Left lung (tissue), 10 donors: ENCODE data around the gene TRIM28. TPM values are rescaled to one million over a fixed set of nuclear protein-coding genes. Genes with fewer than 3 reads are reported as not detected.
A peak's percentile ranks its signal among the peaks of the same experiment; 100 is the strongest.

Source experiments
- ATAC-seq: fragments of 200-7000 bp; cut with Tn5 transposase; one replicate; pipeline ENCODE4 v1.9.1; 2020; ENCODE audit warnings: moderate library complexity
- DNase-seq, 4 donors: peaks; one replicate each; pipeline ENCODE4 v3.0.0-alpha.2; 2013 to 2020
- H3K27ac ChIP-seq, 2 donors: fragments of 200-600 bp; sonication (generic) in 1 of 2; one replicate each; pipeline versions ENCODE4 v1.5.0 to v1.8.0; 2020 to 2021
- H3K27me3 ChIP-seq, 2 donors: fragments of 200-600 bp; sonication (generic) in 1 of 2; one replicate each; pipeline versions ENCODE4 v1.5.0 to v1.8.0; 2020 to 2021
- H3K36me3 ChIP-seq, 2 donors: fragments of 200-600 bp; sonication (generic) in 1 of 2; one replicate each; pipeline versions ENCODE4 v1.5.0 to v1.8.0; 2020 to 2021
- H3K4me1 ChIP-seq, 2 donors: fragments of 200-600 bp; one replicate each; pipeline ENCODE4 v1.8.0; 2021
- H3K4me3 ChIP-seq, 2 donors: fragments of 200-600 bp; sonication (generic) in 1 of 2; one replicate each; pipeline versions ENCODE4 v1.5.0 to v1.8.0; 2020 to 2021; ENCODE audit warnings: mild to moderate bottlenecking in 1 of 2
- H3K9me3 ChIP-seq, 2 donors: fragments of 200-600 bp; sonication (generic) in 1 of 2; one replicate each; pipeline versions ENCODE4 v1.5.0 to v1.8.0; 2020 to 2021
- intact Hi-C, 2 donors: fragments of 100-400 bp; cut with DNase I; formaldehyde crosslinking; loops; one replicate each; pipeline versions ENCODE4 v1.11.2 to v1.14.2; 2022
- polyA plus RNA-seq, 6 donors: library from polyadenylated mRNA; unstranded; fragments of 120-200 nt; gene quantifications; one replicate each; pipeline ENCODE4 v1.2.1, GENCODE V29; 2013; ENCODE audit not compliant: insufficient read length in 6 of 6
- total RNA-seq, 2 donors: library from RNA; stranded (reverse); fragmentation: NEBNext Ultra II Directional; extraction: Animal tissue kit (Norgen Biotek cat#: 25700); gene quantifications; one replicate each; pipeline ENCODE4 v1.2.1, GENCODE V29; 2021
- TF ChIP-seq, protein P1 (sequence below), 2 donors: fragments of 200-600 bp; sonication (generic) in 1 of 2; IDR thresholded peaks; one replicate each; pipeline versions ENCODE4 v1.5.0 to v1.8.0; 2021; ENCODE audit warnings: antibody characterized with exemption in 2 of 2
- donor health status: DM: no; HTN: yes; CAD: no.
- donor health status: DM: no; HTN: no; CAD: no.

Gene TRIM28
- total and polyA plus RNA-seq, 8 donors, result 231 to 689 (median 613) TPM

DNA sequence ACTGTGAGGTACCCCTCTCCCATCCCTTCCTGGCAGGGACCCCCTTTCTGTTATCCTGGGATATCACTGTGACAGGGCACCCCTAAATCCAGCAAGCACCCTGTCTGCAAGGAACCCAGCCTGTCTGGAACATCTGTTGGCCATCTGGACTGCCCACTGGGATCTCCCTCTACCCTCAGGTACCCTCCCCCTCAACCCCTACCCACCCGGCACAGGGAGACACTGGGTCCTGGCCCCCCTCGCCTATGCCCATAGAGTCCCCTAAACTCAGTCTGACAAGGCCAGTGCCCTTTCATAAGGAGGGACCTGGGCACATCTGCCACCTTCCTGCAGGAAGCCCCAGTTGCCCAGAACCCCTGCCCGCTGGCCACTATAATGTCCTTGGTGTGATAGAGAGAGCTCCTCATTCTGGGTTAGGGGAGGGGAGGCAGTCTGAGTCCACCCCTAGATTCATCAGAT lies 29.3 kb upstream of the TRIM28 start:
- TF ChIP-seq, protein P1, sequence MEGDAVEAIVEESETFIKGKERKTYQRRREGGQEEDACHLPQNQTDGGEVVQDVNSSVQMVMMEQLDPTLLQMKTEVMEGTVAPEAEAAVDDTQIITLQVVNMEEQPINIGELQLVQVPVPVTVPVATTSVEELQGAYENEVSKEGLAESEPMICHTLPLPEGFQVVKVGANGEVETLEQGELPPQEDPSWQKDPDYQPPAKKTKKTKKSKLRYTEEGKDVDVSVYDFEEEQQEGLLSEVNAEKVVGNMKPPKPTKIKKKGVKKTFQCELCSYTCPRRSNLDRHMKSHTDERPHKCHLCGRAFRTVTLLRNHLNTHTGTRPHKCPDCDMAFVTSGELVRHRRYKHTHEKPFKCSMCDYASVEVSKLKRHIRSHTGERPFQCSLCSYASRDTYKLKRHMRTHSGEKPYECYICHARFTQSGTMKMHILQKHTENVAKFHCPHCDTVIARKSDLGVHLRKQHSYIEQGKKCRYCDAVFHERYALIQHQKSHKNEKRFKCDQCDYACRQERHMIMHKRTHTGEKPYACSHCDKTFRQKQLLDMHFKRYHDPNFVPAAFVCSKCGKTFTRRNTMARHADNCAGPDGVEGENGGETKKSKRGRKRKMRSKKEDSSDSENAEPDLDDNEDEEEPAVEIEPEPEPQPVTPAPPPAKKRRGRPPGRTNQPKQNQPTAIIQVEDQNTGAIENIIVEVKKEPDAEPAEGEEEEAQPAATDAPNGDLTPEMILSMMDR (IDR thresholded peaks at IDR 0.05), result no peak
- ATAC-seq, result no peak
- no peak for DNase-seq
- peaks cover 0 to 25% of the 10 kb centered on the region in 2 donors for H3K36me3 ChIP-seq
- intact Hi-C loops, result no loop called here
- peak overlapping the region; percentile 19 to 74 for H3K27ac ChIP-seq
- no peaks in the 10 kb centered on the region for H3K27me3 ChIP-seq
- peaks cover 7 to 48% of the 10 kb centered on the region in 2 donors for H3K4me1 ChIP-seq
- H3K4me3 ChIP-seq, result peak overlapping the region; percentile 35 to 37
- H3K9me3 ChIP-seq, result no peaks in the 10 kb centered on the region

DNA sequence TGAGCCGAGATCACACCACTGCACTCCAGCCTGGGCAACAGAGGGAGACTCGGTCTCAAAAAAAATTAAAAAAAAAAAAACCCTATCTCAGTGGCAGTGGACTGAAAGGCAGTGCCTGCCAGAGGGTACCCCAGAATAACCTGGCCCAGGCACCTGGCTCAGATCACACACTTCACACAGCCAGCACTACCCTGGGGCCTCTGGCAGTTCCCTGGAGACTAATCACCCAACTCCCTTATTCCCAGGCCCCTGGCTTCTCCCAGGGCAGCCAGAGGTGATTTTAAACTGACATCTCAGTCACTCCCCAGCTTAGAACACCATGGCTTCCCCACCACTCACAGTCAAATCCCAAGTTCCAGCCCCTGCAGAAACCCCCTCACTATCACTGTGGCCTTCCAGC lies 28.6 kb upstream of the TRIM28 start:
- no peak overlapping the region for H3K27ac ChIP-seq
- intact Hi-C loops, result no loop called here
- H3K27me3 ChIP-seq, result no peaks in the 10 kb centered on the region
- H3K9me3 ChIP-seq, result no peaks in the 10 kb centered on the region
- no peak overlapping the region for H3K4me3 ChIP-seq
- DNase-seq (no peak), ATAC-seq (no peak)
- peaks cover 7 to 50% of the 10 kb centered on the region in 2 donors for H3K4me1 ChIP-seq
- TF ChIP-seq, protein P1 (IDR thresholded peaks at IDR 0.05), result no peak
- peaks cover 0 to 25% of the 10 kb centered on the region in 2 donors for H3K36me3 ChIP-seq

DNA sequence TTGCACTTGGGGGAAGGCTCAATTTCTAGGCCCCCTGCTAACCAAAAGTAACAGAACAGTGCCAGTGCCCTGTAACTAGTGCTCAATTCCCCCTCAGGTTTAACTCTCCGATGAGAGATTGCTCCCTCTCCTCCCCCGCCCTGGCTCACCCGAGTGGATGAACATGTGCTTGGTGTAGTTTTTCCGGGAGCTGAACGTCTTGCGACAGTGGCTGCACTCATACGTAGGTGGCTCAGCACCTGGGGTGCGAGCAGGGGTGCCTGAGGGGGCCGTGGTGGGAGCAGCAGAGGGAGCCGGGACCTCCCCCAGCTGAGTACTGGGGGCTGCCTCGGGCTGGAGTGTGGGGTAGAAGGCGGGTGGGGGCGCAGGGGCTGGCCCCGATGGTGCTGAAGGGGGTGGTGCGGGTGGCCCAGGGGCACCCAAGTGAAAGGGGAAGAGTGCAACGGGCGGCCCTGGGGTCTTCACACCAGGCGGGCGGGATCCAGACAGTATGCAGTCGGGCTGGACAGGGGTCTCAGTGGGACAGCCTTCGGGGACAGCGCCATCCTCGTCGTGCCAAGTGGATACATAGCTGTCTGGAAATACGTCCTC lies 27.5 kb upstream of the TRIM28 start:
- Histone ChIP-seq H3K9me3 (no peaks in the 10 kb centered on the region), H3K27ac (no peak overlapping the region), H3K36me3 (peaks cover 0 to 25% of the 10 kb centered on the region in 2 donors), H3K4me1 (peaks cover 7 to 55% of the 10 kb centered on the region in 2 donors), H3K4me3 (no peak overlapping the region), H3K27me3 (no peaks in the 10 kb centered on the region)
- ATAC-seq (no peak), DNase-seq (peak in 1 of 4 donors; percentile 73)
- intact Hi-C loops, result no loop called here
- TF ChIP-seq, protein P1 (IDR thresholded peaks at IDR 0.05), result no peak

DNA sequence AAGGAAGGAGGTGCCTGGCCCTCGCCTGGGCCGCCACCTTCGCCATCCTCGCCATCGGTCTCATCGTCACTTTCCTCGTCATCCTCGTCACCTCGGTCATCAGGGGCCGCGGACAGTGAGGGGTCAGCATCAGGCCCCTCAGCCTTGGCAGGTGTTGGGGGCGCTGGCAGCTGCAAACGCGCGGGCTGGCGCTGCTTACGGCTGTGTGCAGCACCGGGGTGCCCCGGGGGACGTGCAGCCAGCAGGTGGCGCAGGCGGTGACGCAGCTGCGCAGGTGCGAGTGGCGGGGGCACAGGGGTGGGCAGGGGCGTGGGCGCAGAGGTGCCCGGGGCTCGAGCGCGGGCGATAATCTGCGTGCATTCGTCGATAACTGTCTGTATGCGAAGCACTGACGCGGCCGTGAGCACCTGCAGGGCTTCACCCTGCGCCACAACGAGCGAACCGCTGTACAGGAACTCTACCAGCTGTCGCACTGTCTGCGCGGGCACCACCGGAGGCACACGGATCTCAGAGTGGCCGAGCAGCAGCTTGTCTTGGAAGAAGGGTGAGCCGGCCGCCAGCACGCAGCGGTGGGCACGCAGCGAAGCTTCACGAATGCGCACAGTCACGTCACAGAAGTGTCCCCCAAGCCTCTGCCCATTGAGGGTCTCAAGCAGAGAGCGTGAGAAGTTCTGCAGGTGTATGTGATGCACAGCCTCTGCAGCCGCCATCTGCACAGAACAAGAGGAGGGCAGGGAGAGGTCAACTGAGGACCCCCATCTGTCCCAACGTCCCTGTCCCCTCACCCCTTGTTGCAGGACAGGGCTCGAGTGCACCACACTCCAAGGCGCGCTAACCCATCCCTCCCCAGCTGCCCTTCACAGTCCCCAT lies 26.7 kb upstream of the TRIM28 start:
- no peak overlapping the region for H3K4me3 ChIP-seq
- no peaks in the 10 kb centered on the region for H3K27me3 ChIP-seq
- TF ChIP-seq, protein P1 (IDR thresholded peaks at IDR 0.05), result no peak
- DNase-seq (peak in 1 of 4 donors; percentile 80), ATAC-seq (no peak)
- peaks cover 0 to 25% of the 10 kb centered on the region in 2 donors for H3K36me3 ChIP-seq
- no peaks in the 10 kb centered on the region for H3K9me3 ChIP-seq
- intact Hi-C loops, result no loop called here
- no peak overlapping the region for H3K27ac ChIP-seq
- H3K4me1 ChIP-seq, result peaks cover 9 to 55% of the 10 kb centered on the region in 2 donors
